GM10248 (cell line): ENCODE results near the gene TLK2.

ENCODE experiments used
- CTCF ChIA-PET: fragments of 300-600 bp; sonication (Branson Sonifier 250); formaldehyde crosslinking; extraction: SDS; loops from one replicate; lab custom pipeline; 2021; ENCODE audit warnings: antibody characterized with exemption; lab: Yijun Ruan, JAX
- POLR2A ChIA-PET: fragments of 350-650 bp; sonication (Branson Sonifier 250); formaldehyde crosslinking; extraction: SDS; loops from one replicate; lab custom pipeline; 2020; ENCODE audit warnings: antibody characterized with exemption; lab: Yijun Ruan, JAX
- DNase-seq: peaks from one replicate; pipeline ENCODE4 v3.0.0; 2012; ENCODE audit errors: extremely low spot score
- TF ChIP-seq, protein P1 (sequence below): IDR thresholded peaks from 2 replicates; pipeline ENCODE4 v1.5.1; 2012; ENCODE audit warnings: mild to moderate bottlenecking, low read depth; ENCODE audit errors: extremely low read depth, missing control alignments, control extremely low read depth

Gene TLK2

DNA sequence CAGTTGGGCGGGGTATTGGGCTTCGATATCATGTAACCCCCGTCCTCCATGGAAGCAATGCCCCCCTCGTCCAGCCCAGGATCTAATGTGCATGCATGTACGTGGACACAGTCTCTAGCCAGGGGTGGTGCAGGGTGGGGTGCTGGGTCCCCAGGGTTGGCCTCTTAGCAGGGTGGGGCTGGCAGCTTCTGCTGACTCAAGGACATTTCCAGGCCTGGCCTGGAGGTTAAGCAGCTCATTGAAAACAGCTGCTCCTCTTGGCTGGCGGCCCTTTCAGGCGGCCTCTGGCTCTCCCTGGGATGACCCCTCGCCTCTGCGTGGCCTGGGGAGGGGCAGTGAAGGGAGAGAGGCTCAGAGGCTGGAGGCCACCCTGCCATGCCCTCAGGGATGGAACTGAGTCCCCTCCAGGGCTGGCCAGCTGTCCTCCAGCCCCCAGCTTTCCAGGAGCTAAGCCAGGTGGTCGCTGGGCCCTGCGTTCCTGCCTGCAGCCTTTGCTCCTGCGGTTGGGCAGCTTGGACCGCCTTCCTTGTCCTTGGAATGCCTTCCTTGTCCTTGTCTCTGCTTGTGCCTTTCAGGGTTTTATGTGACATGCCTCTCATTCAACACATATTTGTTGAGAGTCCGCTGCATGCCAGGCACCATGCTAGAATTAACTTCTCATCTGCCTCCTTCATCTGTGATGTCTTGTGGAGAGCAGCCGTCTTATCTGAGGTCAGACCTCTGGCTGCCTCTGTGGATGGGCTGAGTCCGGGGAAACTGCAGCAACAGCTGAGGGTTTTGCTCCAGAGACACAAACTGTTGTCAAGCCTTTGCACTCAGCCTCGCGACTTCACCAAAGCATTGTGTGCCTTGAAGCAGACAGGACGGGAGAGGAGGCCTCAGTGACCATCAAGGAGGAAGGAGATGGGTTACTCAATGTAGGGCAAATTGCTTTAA lies 175.5 kb downstream of the TLK2 start:
- DNase-seq = no peak
- ChIA-PET CTCF (interaction anchor here (1.2 kb wide), 1 partner anchor 18 kb away, joined by 3 read pairs; no protein-coding TSS in a partner anchor), POLR2A (no interaction called here)
- TF ChIP-seq, protein P1, sequence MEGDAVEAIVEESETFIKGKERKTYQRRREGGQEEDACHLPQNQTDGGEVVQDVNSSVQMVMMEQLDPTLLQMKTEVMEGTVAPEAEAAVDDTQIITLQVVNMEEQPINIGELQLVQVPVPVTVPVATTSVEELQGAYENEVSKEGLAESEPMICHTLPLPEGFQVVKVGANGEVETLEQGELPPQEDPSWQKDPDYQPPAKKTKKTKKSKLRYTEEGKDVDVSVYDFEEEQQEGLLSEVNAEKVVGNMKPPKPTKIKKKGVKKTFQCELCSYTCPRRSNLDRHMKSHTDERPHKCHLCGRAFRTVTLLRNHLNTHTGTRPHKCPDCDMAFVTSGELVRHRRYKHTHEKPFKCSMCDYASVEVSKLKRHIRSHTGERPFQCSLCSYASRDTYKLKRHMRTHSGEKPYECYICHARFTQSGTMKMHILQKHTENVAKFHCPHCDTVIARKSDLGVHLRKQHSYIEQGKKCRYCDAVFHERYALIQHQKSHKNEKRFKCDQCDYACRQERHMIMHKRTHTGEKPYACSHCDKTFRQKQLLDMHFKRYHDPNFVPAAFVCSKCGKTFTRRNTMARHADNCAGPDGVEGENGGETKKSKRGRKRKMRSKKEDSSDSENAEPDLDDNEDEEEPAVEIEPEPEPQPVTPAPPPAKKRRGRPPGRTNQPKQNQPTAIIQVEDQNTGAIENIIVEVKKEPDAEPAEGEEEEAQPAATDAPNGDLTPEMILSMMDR = no peak

DNA sequence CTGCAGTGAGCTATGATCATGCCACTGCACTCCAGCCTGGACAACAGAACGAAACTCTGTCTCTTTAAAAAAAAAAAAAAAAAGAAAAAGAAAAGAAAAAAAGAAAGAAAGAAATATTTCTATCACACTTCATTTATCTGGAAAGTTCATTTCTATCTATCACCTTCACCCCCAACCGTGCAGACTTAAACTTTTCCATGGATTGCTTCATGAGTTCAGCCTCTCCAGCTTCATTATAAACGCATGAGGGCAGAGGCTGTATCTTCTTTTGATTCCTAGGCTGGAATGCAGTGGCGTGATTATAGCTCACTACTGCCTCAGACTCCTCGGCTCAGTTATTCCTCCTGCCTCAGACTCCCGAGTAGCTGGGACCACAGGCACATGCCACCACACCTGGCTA lies 177.0 kb downstream of the TLK2 start:
- no peak for DNase-seq
- TF ChIP-seq, protein P1 = no peak
- ChIA-PET CTCF (no interaction called here), POLR2A (no interaction called here)

DNA sequence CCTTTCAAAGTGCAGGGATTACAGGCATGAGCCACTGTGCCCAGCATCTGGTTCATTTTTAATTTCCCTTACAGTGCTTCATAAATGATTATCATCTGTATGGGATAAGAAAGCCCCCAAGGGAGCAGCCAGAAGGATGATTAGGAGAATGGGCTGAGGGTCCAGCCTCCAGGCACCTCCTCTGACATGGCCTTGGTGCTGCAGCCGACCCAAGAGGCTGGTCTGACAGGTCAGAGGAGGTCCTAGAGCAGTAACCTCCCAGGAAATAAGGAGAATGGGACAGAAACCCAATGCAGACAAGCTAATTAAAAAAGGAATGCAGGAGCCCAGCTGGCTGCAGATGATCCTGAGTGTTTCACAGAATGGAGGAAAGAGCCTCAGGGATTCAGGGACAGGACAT lies 177.8 kb downstream of the TLK2 start:
- ChIA-PET POLR2A (no interaction called here), CTCF (no interaction called here)
- DNase-seq = no peak
- TF ChIP-seq, protein P1 = no peak

DNA sequence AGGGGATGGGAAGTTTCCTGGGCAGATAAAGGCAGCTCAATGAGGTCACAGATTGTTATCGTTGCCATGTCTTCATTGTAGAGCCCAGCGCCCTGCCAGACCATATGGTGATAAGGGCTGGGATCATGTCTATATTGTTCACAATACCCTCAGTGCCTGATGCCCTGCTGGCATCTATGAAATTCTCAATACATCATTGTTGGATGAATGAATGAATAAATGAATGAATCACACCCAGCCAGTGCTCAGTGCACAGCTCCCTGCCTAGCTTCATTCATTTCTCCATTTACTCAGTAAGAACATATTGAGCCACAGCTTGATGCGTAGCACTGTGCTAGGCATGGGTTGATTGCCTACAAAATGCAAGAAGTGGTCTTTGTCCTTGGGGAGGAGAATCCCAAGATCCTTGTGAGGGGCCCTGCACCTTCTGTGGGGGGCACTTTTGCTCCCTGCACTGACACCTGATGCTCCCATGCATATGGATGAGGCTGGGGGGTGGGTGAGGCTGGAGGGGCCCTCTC lies 178.6 kb downstream of the TLK2 start:
- no peak for DNase-seq
- ChIA-PET POLR2A (no interaction called here), CTCF (no interaction called here)
- TF ChIP-seq, protein P1 = no peak

DNA sequence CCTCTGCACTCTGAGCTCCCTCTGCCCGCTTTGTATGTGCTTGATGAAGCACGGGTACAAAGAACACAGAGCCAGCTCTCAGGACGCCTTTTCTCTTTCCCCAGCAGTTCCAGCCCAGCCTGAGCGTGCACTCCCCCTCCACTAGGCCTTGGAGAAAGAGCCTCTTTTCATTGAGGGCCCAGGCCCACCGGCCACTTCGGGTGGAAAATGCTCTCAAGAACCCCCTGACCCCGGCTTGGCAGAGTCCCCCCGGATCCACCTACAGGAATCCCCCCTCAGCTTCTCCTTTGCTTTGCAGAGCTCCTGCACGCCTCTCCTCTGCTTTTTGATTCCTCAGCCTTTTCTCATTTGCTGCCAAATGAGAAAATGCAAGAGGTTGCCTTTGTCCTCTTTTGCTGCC lies 179.1 kb downstream of the TLK2 start:
- ChIA-PET CTCF (no interaction called here), POLR2A (no interaction called here)
- TF ChIP-seq, protein P1 = no peak
- DNase-seq = no peak

DNA sequence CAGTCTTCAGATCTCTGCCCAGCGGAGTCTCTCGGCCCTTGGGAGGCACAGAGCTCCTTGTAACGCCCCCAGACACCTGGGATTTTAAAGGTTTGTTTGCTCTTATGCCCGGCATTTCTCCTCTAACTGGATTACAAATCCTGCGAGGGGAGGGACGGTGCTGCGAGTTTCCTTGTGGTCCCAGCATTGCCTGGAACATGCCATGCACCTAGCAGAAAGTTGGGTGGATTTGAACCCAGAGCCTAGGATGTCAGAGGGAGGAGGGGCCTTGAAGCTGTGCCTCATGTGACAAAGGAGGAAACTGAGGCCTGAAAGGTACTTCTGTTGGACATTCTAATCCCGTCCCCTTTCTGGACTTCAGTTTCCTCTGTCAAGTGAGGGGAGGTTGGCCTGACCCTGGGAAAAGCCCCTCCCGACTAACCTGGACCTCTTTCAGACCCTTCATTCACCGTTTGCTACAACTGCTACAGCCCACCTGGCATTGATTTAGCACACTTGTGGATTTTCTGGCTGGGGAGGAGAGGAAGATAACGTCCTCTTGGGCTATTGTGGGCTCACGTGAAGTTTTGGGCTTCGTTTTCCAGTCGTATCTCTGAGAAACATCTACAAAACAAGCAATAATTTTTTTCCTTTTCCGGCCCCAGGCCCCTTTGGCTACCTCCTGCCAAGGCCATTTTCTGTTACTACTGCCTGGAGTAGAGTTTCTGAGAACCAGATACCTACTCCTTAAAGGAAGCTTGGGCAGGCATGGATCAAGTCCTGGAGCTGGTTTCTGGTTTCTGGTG lies 179.7 kb downstream of the TLK2 start:
- ChIA-PET CTCF (no interaction called here), POLR2A (no interaction called here)
- DNase-seq = no peak
- TF ChIP-seq, protein P1 = no peak
